ENCODE results near the gene GNPTAB.
A peak's percentile ranks its signal among the peaks of the same experiment; 100 is the strongest.
"Not testable (repeated sequence)": the region's sequence is repeated elsewhere in the genome, so short reads cannot be mapped to it uniquely, and the experiment has no call there.

GNPTAB gene

DNA sequence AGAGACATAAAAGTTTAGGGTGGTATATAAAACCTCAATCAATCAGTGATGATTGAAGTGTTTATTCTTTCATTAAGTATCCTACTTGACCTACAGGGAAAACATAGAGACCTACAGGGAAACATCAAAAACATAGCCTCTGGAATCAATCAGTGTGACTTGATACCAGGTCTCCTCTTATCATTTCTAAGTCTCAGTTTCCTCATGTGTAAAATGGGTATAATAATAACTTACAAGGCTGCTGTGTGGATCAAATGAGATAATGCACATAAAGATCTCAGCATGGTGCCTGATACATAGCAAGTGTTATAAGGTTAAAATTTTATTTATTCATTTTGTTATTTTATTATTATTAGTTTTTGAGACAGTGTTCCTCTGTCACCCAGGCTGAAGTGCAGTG is 22.2 kb upstream of the GNPTAB start:
- no peak for DNase-seq (ENCODE audit: low spot score)

DNA sequence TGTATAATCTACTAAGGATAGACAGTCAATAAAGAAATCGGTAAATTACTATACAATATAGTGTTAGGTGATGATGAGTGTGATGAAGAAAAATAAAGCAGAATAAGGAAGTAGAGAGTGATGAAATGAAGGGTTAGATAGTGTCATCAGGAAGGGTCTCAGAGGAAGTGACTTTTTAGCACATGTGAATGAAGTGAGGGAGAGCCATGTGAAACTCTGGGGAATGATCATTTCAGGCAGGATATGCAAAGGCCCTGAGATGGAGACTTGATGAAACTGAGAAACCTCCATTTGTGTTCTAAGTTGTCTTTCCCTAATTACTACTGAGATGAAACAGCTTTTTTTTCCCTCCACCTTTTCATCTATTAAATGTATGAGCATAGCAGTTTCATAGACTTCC is 19.4 kb upstream of the GNPTAB start:
- DNase-seq (ENCODE audit: low spot score) = no peak

DNA sequence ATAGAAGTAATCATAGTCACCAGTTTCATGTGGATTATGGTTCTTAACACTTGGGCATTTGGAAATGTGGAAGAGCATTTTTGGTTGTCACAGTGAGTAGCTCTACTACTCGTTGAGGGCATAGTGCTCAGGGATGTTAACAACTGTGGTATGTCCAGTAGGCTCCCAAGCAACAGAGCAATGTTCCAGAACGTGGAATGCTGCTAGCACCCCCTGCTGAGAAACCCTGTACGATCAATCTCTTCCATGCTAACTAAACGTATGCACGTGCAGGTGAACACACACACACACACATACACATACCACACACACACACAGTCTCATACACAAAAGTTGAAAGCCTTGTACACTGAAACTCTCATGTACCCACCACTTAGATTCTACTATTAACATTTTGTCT is 16.6 kb upstream of the GNPTAB start:
- no peak for DNase-seq (ENCODE audit: low spot score)

DNA sequence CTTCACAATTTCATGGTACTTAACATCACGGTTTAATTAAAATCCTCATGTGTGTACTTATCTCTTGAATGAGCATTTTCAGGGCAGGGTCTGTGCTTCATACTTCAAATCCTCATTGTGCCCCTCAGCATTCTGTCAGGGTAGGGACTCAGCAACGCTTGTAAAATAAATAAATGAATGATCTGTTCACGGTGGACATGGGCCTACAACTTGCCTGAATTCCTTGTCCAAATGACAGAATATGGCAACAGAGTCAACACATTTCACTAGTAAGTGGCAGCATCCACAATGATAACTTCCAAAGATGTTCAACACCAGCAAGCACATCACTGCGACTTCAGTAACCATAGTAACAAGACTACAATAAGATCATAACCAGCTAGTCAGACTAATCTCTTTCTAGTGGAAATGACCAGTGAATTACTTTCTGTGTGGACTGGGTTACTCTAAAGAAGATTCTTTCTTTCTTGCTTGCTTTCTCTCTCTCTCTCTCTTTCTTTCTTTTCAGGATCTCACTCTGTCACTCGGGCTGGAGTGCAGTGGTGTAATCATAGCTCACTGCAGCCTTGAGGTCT is 14.5 kb upstream of the GNPTAB start:
- DNase-seq (ENCODE audit: low spot score) = no peak

DNA sequence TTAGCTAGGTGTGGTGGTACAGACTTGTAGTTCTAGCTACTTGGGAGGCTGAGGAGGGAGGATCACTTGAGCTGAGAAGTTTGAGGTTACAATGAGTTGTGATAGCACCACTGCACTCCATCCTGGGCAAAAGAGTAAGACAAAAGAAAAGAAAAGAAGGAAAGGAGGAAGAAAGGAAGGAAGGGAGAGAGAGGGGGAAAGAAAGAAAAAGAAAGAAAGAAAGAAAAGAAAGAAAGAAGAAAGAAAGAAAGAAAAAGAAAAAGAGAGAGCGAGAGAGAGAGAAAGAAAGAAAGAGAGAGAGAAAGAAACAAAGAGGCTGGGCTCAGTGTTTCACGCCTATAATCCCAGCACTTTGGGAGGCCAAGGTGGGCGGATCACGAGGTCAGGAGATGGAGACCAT is 10.3 kb upstream of the GNPTAB start:
- no peak for DNase-seq (ENCODE audit: low spot score)

DNA sequence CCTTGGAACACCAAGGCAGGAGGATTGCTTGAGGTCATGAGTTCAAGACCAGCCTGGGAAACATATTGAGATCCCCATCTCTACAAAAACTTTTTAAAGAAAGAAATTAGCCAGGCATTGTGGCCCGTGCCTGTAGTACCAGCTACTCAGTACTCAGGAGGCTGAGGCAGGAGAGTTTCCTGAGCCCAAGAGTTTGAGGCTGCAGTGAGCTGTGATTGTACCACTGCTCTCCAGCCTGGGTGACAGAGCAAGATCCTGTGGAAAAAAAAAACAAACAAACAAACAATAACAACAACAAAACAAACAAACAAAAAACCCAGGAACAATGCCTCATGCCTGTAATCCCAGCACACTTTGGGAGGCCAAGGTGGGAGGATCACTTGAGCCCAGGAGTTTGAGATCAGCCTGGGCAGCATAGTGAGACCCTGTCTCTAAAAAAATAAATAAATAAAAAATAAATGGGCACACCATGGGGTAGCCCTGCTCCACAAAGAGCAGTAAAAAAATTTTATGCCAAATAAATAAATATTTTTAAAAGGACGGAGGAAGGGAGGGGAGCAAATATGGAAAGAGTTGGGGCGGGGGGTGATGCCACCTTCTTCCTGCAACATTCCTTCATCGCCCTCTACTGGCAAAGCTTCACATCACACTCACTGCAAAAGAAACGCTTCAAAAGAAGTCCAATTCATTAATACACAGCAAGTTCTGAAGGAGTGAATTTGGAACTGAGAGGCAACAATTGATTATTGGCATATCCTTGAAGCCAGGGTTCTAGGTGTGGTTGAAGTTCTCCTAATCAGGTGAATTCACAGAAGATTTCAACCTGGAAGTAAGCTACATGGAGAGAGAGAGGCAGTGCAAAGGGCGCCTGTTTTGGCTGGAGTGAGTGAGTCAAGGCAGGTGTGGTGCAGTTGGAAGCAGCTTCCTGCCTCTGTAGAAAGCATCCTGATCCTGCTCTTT is 8.8 kb upstream of the GNPTAB start:
- peak; percentile 61 for DNase-seq (ENCODE audit: low spot score)

DNA sequence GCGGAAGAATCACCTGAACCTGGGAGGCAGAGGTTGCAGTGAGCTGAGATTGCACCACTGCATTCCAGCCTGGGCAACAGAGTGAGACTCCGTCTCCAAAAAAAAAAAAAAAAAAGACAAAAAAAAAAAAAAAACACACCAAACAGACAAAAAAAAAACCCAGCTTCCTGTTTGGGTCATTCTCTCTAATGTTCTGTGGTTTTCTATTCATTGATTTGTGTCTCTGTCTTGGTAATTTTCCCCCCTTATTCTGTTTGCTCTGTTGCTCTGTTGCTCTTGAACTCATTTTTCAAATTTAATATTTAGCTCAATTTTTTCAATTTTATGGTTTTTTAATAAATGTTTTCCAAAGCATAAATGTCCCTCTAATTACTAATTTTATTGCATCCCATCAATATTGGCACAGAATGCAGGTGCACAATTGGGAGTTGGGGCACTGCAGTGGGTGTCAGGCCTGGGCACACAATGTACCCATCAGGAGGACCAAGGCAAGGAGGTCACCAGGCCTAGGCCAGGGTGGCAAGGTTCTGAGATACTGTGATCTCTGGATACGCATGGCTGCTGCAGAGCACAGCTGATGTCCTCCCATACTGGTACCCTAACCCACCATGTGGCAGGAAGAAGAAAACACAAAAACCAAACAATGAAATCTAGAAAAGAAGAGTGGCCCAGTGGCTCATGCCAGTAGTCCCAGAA is 8.0 kb upstream of the GNPTAB start:
- no peak for DNase-seq (ENCODE audit: low spot score)

DNA sequence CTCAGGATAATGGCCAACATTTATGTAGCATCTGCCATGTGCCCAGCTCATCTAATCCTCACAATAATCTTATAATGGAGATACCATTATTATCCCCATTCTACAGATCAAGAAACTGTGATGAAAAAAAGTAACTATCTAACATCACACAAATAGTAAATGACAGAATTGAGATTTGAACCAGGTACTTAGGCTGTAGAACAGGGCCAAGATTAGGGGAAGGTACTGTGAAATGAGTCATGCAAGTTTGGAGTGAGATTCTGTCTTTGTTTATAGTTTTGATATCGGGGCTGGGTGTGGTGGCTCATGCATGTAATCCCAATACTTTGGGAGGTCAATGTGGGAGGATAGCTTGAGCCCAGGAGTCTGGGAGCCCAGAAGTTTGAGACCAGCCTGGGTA is 1.3 kb upstream of the GNPTAB start:
- DNase-seq (ENCODE audit: low spot score) = no peak

DNA sequence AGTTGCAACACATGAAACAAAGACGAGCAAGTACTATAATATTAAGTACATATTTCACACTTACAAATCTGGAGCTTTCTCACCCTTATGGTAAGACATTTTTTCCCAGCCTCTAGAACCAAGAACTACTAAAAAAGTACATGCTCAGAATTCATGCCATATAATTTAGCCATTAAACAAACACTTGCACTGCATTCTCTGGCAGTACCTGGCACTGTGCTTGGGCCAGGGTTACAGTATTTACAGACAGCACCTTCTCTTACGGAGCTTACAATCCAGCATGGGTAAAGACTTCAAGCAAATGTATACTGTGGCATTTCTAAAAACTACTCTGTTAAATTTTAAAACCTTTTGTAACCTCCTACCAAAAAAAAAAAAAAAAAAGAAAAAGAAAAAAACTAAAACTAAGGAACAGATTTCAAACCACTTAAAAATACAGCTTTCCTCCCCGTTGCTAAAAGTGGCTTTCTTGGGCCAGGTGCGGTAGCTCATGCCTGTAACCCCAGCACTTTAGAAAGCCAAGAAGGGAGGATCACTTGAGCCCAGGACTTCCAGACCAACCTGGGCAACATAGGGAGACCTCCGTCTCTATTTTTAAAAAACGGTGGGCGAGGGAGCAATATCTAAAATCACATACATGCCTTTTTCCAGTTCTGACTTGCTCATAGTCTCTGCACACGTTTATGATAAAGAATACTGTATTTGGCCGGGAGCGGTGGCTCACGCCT is 956 bp downstream of the GNPTAB start:
- DNase-seq (ENCODE audit: low spot score) = no peak

DNA sequence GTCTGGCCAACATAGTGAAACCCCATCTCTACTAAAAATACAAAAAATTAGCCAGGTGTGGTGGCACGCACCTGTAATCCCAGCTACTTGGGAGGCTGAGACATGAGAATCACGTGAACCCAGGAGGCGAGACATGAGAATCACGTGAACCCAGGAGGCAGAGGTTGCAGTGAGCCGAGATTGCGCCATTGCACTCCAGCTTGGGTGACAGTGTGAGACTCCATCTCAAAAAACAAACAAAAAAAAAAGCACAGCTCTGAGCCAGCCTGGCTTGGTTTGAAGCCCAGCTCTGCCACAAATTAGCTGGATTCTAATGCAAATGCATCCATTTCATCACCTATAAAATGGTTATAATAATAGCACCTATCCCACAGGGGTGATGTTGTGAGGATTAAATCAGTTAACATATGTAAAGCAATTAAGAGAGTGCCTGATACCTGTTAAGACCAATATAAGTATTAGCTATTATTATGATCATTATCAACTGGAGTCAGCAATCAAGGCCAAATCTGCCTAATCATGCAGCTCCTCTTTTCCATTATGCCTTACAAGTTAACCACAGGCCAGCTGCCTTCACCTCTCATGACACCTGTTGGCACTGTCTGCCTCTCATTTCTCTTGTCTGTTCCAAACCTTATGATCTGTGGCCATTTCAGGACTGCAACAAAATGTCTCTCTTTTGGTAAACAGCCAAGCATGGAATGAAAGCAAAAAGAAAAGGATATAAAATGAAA is 2.1 kb downstream of the GNPTAB start:
- DNase-seq (ENCODE audit: low spot score) = no peak

DNA sequence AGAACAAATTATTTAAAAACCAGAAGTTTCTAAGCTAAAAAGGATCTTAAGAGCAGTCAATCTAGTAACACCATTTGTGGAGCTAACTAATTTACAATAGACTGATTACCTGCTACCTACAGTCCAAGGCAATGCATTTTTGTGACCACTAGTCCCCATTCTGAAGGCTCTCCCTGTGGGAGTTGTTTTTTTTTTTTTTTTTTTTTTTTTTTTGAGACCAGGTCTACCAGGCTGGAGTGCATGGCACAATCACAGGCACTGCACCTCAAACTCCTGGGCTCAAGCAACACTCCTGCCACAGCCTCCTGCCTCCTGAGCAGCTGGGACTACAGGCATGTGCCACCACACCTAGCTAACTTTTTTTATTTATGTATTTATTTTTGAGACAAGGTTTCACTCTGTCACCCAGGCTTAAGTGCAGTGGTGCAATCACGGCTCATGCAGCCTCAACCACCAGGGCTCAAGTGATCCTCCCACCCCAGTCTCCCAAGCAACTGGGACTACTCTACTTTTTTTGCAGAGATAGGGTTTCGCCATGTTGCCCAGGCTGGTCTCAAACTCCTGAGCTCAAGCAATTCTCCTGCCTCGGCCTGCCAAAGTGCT is 3.9 kb downstream of the GNPTAB start:
- no peak for DNase-seq (ENCODE audit: low spot score)

DNA sequence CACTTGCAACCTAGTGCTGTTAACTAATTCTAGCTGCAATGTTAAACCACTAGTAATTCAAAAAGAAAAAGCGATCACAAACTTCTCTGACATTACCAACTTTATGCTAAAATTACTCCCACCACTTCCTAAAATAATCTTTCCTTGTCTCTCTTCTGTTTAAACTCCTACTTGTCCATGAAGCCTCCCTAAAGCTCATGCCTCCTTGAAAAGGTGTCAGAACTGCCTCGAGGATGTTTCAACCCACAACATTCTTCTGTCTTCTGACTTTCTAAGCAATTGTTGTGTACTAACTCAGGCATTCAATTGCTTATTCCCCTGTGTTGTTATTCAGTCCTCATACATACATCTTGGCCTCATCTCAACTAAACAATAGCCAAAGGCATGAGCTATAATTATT is 5.9 kb downstream of the GNPTAB start:
- DNase-seq (ENCODE audit: low spot score) = no peak

DNA sequence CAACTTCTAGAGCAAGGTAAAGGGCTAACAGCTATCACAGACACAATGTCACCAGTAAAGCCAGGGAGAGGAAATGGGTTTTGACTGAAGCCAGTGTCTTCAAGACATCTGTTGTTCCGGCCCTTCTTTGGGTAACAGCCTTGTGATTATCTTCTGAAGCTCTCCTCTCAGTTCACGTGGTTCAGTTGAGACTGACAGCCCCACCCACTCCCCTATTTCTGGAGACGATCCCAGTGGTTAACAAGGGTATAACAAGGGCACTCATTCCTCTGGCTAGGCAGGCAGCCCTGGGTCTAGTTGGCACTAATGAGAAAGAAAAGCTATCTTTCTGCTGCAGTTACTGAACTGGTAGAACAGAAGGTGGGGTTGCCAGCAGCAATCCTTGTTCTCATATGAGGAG is 6.9 kb downstream of the GNPTAB start:
- peak; percentile 34 for DNase-seq (ENCODE audit: low spot score)

DNA sequence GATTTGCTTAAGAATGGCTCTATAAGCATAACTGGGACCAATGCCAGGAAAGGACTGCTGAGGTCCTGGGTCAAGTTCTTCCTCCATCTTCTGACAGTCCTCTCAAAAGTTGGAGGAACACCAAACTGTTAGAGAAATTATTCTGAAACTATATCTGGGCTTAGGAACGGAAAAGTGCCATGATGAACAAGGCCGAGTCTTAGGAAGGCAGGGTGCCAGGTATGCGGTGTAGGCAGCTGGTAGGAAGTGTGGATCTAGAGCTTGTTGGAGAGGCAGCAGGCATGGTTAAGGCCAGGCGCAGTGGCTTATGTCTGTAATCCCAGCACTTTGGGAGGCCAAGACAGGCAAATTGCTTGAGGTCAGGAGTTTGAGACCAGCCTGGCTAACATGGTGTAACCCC is 7.7 kb downstream of the GNPTAB start:
- no peak for DNase-seq (ENCODE audit: low spot score)

DNA sequence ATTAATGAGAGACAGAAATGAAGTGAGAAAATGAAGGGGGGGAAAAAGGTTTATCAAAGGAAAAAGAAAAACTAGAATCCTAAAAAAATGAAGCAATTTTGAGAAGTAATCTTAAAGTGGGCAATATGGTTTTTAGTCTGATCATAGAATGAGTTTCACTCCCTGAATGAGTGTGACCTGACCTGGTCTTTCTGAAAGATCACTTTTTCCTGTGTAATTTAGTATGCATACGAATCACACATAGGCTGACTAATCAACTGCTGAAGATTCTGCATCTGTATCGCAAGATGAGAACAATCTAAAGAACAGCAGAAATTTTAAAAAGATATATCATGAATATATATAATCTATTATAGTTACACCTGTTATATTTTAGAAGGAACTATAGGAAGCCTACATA is 11.3 kb downstream of the GNPTAB start:
- no peak for DNase-seq (ENCODE audit: low spot score)

DNA sequence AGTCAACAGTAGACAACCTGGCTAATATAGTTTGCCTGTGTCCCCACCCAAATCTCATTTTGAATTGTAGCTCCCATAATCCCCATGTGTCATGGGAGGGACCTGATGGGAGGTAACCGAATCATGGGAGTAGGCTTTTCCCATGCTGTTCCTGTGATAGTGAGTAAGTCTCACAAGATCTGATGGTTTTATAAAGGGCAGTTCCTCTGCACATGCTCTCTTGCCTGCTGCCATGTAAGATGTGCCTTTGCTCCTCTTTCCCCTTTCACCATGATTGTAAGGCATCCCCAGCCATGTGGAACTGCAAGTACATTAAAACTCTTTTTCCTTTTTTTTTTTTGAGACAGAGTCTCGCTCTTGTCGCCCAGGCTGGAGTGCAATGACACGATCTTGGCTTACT is 12.1 kb downstream of the GNPTAB start:
- DNase-seq (ENCODE audit: low spot score) = not testable (repeated sequence)

DNA sequence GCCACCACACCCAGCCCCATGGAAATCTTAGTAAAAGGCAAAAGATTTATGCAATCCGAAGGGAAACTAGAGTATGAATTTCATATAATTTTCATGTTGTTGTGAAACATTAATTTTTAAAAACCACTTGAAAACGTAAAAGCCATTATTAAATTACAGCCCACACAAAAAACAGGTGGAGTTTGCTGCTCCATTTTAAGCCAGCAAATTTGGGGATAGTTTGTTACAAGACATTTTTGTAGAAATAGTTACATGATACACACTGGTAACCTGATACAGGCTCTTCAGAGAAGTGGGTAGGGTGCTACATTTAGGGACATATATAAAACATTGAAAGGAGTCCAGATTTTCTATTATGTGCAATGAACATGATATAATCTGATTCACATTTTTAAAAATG is 17.6 kb downstream of the GNPTAB start:
- no peak for DNase-seq (ENCODE audit: low spot score)

DNA sequence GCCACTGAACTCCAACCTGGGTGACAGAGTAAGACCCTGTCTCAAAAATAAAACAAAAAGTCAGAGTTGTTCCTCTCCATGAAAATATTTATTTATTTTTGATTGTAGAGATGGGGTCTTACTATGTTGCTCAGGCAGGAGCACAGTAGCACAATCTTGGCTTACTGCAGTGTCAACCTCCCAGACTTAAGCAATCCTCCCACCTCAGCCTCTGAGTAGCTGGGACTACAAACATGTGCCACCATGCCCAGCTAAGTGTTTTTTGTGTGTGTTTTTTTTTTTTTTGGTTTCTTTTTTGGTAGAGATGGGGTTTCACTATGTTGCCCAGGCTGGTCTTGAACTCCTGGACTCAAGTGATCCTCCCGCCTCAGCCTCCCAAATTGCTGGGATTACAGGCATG is 18.0 kb downstream of the GNPTAB start:
- DNase-seq (ENCODE audit: low spot score) = not testable (repeated sequence)

DNA sequence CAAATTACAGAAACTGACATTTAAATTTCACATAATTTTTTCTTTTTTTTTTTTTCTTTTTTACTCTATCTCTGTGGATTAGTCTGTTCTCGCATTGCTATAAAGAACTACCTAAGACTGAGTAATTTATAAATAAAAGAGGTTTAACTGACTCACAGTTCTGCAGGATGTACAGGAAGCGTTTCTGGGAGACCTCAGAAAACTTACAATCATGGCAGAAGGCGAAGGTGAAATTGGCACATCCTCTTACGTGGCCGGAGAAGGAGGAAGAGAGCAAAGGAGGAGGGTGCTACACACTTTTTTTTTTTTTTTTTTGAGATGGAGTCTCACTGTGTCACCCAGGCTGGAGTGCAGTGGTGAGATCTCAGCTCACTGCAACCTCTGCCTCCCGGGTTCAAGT is 19.4 kb downstream of the GNPTAB start:
- DNase-seq (ENCODE audit: low spot score) = not testable (repeated sequence)

DNA sequence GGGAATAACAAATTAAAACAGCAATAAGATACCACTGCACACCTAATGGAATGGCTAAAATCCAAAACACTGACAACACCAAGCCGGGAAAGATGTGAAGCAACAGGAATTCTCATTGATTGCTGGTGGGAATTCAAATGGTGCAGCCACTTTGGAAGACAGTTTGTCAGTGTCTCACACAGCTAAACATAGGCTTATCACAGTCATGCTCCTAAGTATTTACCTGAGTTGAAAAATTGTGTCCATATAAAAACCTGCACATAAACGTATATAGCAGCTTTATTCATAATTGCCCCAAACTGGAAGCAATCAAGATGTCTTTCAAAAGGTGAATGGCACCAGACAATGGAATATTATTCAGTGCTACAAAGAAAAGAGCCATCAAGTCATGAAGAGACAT is 21.6 kb downstream of the GNPTAB start:
- no peak for DNase-seq (ENCODE audit: low spot score)

DNA sequence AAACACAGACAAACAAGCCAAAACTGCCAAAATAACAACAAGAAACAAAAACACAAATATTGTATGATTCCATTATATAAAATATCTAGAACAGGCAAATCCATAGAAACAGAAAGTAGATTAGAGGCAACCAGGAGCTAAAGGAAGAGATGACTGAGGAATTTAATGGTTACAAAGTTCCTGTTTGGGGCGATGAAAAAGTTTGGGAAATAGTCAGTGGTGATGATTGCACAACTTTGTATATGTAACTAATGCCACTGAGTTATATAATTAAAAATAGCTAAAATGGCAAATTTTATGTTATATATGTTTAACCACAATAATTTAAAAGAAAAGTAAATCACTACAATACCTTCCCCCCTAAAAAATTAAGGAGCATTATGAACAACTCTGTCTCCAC is 24.5 kb downstream of the GNPTAB start:
- DNase-seq (ENCODE audit: low spot score) = no peak

Measured in AG08396 (cell line).